Stimulated activated CD8-positive, alpha-beta memory T cell treated with anti-CD3 and anti-CD28 coated beads, Interleukin-15, amount 100 ng/mL, for 1 hour (primary cell): ENCODE data around the gene BRCA1.
A peak's percentile ranks its signal among the peaks of the same experiment; 100 is the strongest.

ENCODE experiments used
- DNase-seq: peaks from one replicate; pipeline ENCODE4 v3.0.0-alpha.2; 2020; ENCODE audit warnings: low read depth

BRCA1 gene

DNA sequence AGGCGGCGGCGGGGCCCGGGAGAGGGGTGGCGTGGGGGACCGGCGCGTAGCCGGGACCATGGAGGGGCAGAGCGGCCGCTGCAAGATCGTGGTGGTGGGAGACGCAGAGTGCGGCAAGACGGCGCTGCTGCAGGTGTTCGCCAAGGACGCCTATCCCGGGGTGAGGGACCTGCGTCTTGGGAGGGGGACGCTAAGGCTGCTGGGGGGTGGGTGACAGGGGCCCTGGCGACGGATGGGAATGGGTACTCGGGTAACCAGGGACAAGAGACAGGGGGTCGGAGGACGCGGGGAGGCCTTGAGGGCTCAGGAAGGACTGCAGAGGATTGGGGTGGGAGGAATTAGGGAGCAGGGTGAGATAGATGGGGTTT, 99.9 kb downstream of the BRCA1 start:
- no peak for DNase-seq

DNA sequence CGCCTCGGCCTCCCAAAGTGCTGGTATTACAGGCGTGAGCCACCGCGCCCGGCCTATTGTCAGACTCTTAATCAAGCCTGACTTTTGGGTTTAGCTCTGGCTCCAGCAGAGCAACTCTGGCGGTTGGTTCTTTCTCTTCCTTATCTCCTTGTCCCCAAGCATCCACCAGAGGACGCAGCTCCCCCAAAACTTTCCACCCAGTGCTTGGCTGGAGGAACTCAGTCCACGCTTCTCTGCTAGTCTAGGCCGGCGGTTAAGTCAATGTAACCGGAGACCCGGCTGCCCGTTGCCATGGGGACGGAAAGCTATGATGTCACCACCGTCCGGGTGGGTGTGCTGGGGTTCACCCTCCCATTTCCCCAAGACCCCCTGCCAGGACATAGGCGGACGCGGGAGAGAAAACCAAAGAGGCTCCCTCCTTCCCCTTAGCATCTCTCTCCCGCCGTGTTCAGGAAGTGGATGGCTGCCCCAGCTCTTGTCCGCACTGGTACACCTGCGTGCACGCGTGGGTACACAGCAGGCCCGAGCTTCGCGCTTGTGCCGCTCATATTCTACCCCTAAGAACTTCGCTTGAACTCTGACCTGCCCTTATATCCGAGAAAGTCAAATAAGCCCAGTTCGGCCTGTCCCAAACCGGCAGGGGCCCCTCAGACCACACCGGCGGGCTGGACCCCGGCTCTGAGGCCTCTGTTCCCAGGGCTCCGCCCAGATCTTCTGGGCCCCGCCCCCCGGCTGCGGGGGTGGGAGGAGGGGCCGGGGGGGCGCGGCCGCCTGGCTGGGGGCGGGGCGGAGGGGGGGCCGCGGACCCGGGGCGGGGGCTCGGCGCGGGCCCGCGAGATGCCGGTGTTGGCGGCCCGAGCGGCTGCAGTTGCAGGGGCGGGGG, 100.5 kb downstream of the BRCA1 start, which contains the start of gene RND2:
Gene RND2, plus strand, starts transcription at position 825 of the 883 bp plus-strand sequence. CDS start 117 bp downstream, outside the sequence.
- DNase-seq = peak; percentile 58

DNA sequence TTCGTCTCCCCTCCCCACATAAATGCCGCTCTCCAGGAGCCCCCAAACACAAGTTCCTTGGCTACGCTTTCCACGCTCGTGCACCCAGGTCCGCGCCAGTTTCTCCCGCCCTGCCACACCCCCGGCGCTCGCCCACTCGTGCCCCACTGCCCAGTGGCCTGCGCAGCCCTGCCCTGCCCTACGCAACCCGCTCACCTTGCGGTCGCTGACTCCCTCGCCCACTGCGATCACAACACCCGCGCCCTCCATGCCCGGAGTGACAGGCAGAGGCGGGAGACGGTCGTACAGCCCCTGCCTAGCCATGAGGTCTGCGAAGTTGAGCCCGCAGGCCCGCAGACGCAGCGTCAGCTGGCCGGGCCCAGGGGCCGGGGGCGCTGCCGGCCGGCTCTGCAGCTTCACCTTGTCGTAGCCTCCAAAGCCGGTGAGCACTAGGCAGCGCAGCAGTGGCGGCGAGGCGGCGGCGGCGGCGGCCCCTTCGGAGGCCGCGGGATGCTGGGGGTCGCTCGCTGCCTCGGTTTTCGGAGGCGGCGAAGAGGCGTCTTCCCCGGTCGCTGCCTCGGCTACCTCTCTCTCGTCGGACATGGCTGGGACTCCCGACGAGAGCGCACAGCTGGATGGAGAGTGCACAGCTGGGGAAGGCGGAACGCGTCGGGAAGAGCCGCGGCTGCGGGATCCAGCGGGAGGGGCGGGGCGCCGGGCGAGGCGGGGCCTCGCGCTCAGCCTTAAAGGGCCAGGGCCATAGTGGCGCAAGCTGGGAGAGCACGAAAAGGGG, 103.2 kb downstream of the BRCA1 start, which contains the start of gene VAT1:
Gene VAT1, minus strand, starts transcription at position 645 of the 772 bp plus-strand sequence. Its CDS starts 63 bp downstream, at position 582.
- peak; percentile 38 for DNase-seq

DNA sequence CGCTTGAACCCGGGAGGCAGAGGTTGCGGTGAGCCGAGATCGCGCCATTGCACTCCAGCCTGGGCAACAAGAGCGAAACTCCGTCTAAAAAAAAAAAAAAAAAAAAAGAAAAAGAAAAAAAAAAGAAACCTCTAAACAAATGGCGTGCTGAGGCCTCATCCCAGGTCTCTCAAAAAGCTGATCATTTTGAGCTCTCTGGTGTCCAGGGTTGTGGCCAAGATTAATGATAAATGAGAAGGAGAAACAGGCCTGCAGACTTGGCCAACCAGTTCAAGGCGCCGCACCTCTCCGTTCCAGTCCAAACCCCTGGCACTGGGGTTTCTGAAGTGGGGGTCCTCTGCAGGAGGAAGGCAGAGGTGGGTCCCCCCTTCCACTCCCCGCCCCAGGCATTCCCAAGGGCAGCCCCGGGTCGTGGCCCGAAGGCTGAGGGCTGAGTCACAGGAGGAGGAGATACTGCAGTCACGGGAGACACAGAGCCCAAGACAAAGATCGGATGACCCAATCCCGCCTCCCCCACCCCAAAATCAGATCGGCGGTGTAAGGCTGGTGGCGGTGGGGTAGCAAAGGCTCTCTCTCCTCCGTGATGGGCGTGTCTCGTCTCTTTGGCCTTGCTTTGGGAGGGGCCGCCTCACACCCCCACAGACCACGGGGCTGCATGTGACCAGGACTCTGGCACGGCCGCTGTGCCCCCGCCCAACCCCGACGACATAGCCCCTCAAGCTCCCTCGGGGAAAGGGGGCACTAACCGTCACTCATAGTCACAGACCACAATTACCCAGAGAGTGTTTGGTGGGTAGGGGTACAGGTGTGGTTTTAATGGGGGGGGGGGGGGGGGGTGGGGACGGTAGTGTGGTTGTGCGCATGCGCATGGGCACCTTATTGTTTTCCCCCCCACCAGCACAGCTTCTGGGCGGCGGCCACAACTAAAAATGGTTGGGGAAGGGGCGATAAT, 104.1 kb downstream of the BRCA1 start:
- no peak for DNase-seq

DNA sequence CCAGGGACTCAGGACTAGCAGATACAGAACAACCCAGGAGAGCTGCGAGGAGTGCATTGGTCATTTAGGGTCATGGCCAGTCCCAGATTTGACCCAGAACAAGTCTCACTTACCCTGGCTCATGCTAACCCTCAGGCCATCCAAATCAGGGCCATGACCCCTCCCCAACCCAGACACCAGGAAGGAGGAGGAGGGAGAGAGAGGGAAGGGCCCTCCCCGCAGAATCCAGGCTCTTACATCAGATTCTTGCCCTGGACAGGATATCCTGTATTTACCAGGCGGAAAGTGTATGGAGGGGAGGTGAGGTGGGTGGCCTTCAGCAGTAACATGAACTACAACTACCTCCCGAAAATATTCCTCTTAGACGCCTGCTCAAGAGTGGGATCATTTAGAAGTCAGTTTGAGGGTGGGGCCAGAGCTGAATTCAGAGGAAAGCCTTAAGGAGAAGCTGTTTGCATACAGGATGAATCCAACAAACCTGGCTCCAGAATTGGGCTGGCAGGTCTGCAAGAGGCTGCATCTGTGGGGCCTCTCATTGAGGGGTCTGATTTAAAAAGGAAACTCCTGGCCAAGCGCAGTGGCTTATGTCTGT, 105.0 kb downstream of the BRCA1 start:
- DNase-seq = no peak

DNA sequence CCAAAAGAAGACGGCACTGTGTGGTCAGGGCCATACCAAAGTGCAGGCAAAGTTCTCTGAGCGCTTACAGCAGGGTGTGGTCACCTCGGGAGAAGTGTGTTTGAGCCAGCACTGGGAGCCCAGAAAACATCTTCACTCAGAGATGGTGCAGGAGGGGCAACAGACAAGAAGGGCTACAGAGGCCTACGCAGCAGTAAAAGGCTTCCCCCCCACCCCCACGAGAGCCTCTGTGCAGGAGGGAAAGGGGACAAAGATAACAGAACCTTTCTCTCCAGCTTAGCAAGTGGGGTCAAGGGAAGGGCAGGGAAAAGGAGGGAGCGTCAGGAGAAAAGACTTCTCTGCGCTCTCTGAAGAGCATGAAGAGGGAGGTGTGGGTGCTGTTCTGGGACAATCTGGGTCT, 105.7 kb downstream of the BRCA1 start:
- no peak for DNase-seq

DNA sequence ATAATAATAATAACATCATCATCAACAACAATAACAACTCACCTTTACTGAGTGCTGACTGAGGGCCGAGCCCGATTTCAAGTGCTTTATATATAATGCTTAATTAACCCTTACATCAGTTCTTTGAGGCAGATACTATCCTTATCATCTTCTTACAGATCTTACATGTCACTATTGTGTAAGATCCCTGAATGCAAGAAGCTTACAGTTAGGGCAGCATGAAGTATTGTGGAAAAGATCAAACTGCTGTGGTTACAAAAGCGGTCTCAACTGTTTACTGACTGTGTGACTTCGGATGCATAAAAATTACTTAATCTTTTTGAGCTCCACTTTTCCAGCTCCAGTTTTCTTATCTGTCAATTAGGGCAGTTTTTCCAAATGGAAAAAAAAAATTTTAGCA, 106.2 kb downstream of the BRCA1 start:
- DNase-seq = no peak

DNA sequence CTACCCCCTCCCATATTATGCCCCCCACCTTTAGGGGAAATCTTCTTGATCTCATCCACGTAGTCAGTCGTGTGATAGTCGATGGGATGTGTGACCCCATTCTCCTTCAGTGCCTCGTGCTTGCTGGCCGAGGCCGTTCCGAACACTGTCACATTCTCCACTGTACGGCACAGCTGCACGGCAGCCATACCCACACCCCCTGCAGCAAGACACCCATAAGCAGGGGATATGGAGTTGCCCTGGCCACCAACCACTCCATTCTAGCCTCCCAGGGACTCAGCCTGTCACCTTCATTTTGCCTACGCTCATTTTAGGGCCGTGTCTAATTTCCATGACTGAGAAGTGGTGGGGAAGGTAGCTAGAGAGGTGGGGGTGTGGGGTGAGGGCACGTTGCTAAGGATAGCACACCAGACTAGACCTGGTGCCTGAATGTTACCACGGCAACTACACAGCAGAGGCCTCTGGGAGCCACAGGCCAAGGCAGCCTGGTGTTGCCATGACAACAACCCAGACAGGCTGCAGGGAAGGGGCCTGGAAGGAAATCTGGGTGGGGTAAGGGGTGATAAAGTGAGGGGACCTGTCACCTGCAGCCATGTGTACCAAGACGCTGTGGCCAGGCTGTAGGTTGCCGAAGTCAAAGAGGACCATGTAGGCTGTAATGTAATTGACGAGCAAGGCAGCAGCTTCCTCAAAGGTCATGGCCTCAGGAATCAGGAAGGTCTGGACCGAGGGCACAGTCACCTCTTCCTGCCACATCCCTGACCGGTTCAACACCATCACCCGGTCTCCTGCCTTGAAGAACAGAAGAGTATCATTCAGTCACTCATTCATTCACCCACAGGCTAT, 106.9 kb downstream of the BRCA1 start:
- no peak for DNase-seq

DNA sequence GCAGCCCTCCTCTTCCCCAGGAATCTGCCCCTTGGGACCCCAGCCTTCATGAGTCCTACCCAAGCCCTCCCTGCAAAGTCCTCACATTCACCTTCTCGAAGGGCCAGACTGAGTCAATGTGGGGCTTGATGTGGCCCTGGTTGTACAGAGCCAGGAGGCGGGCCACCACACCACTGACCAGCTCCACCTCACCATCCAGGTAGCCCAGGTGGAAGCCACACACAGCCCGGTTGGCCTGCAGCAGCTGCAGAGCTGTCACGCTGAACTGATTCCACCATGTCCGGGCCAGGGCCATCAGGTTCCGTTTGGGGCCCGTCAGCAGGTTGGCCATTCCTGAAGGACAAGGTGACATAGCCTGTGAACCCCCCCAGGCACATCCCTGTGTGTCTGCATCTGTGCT, 108.9 kb downstream of the BRCA1 start:
- DNase-seq = no peak

DNA sequence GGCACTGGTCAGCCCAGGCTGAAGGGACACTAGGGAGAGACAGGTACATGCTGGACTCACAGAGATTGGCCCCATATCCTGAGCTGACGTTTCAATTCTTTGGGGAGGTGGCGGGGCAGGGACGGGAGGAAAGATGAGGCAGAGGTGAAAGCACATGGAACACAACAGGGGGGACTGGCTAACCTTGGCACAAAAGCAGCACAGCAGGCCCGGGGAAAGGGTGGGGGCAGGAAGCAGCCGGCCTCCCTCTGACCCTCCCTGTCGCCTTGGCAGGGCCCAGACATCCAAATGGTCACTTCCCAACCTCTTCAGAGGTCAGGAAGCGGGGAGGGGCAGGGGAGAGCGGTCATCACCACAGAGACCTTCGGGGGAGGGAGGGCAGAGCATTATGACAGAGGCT, 109.6 kb downstream of the BRCA1 start:
- DNase-seq = no peak

DNA sequence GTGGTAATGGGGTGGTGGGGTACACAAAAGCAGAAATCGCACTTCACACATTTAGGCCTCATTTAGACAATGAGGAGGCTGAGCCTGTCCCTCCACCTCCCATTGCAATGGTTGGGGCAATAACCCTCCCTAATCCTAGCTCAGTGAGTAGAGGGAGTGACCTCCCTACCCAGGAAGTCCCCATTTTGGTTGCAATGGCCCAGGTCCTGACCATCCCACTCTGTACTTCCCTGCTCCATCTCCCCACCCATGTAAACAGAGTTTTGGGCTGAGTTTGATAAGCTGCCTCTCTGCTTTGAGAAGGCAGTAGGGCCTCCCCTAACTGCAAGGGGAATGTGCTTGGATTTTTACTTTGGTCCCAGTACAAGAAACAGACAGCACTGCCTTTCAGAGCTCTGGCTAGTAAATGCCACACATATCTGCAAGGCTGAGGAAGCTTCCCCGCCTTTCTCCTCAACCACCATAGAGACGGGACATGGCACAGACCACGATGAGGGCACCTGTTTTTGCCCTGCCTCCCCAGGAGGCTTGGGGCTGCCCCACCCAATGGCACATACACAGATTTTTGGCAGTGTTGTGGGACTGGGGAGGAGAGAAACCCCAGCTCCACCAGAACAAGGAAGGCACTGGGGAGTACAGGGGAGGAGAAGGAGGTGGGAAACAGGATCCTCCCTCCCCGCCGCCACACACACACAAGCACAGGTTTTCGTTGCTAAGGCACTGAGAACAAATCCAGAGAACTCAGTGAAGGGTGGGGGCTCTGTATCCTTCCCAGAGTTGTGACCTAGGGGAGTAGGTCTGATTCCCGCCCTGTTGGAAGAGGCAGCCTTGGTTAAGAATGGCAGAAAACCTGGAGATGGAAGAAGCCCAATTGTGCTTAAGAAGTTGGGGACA, 110.3 kb downstream of the BRCA1 start:
- DNase-seq = no peak

DNA sequence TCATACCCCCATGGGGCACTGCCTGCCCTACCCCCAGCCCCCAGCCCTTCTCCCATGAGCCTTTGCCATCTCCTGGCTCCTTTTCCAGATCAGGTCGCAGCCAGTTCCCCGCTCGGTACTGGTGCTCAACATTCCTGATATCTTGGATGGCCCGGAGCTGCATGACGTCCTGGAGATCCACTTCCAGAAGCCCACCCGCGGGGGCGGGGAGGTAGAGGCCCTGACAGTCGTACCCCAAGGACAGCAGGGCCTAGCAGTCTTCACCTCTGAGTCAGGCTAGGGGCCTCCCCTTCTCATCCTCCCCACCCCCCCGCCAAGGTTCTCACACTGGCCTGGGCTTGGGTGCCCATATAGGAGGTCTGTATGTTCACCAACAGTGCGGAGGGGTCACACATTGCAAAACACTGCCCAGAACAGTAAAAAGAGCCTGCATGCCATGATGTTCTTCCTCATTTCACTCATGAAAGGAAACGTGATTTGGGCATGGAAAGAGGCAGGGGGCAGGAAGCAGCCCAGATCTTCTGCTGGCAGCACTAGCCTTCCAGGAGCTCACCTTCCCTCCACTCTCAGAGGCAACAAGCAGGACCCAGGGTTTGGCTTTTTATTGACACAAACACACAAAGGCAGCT, 111.0 kb downstream of the BRCA1 start:
- no peak for DNase-seq

DNA sequence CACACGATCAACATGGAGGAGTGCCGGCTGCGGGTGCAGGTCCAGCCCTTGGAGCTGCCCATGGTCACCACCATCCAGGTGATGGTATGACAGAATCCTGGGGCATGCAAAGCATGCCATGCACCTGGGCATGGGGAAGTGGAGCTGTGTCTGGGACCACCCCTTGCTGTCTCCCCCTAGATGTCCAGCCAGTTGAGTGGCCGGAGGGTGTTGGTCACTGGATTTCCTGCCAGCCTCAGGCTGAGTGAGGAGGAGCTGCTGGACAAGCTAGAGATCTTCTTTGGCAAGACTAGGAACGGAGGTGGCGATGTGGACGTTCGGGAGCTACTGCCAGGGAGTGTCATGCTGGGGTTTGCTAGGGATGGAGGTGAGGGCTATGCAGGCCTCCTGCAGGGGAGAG, 111.9 kb downstream of the BRCA1 start:
- DNase-seq = no peak

DNA sequence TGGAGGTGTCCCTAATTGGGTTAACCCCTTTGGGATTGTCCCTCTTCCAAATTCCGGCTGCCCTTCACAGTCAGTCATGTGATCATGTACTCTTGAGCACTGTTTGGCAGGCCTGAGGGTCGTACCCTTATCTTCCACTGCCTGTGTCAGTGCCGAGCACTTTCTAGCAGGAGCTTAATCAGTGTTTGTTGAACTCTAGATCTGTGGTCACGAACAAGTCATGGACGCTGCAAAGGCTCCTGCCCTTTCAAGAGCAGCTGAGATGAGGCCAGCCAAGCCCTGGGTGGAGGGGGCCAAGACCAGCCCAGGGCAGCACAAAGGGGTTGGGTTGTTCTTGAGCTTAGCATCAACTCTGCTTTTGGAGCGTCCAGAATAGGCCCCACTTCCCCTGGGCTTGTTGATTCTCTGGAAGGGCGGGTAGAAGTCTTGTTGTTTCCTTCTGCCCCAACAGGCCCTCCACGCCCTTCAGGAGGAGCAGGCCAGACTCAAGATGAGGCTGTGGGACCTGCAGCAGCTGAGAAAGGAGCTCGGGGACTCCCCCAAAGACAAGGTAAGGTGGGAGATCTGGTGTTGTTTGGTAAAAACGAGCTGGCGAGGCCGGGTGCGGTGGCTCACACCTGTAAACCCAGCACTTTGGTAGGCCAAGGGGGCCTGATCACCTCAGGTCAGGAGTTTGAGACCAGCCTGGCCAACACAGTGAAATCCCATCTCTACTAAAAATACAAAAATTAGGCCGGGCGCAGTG, 113.3 kb downstream of the BRCA1 start:
- DNase-seq = no peak

DNA sequence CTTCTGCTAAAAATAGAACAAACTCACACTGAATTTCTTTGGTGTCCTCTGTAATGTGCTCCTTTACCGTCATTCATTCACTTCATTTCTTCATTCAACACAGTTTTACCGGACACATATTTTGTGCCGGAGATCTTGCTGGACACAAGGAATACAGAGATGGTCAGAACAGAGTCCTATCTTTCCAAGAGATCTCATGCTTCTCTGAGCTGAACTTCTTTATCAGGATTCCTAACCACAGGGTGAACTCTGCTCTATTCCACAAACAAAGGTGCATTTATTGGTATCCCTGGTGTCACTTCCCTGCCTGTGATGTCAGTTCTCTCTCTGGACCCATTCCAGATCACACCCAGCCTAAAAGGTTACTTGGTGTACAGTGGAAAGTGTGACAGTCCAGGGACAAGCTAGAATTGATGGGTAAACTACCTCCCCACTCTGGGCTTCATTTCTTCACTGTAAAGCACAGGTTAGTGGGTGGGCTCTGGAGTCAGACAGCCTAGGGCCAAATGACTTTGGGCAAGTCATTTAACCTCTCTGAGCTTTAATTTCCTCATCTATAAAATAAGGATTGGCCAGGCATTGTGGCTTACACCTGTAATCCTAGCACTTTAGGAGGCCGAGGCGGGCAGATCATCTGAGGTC, 114.4 kb downstream of the BRCA1 start:
- DNase-seq = no peak

DNA sequence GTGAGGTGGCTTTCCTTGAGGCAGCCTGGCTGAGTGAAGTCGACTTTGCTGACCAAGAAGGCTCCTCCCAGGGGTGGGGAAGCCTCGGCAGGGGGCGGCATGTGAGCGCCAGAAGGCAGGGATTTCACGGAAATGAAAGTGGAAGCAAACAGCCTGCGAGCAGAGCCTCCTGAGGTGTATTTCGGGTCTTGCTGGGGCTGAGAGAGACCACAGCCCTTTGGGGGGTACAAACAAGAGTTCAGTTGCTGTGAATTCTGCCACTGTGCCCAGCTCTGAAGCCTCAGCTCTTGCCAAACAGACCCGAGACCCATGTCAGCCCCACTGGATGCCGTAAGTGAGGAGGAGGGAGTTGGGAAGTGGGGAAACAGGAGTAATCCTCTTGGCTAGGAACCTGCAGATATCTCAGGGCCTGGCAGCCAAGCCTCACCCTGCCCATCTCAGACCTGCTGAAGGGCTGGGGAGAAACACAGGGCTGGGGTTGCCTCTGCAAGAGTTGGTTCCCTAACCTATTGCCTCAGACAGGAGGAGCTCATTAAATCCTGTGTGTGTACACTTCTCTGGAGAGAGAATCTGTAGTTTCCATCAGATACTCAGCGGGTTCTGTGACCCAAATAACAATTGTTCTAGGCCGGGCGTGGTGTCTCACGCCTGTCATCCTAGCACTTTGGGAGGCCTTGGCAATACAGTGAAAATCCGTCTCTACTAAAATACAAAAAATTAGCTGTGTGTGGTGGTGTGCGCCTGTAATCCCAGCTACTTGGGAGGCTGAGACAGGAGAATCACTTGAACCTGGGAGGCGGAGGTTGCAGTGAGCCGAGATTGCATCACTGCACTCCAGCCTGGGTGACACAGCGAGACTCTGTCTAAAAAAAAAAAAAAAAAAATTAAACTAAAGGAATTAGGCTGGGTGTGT, 118.3 kb downstream of the BRCA1 start, which contains the start of gene IFI35:
Gene IFI35, plus strand, starts transcription at position 146 of the 913 bp plus-strand sequence. Its CDS starts 164 bp downstream, at position 310.
- DNase-seq = peak; percentile 76
